Lung (tissue), 12 donors: ENCODE data around the gene SH3PXD2B. TPM values are rescaled to one million over a fixed set of nuclear protein-coding genes. Genes with fewer than 3 reads are reported as not detected.

Experiments
- ATAC-seq: fragments of 200-7000 bp; cut with Tn5 transposase; one replicate; pipeline ENCODE4 v1.9.1; 2020; ENCODE audit warnings: moderate number of reproducible peaks; ENCODE audit not compliant: insufficient read depth, low FRiP score
- DNase-seq, 3 donors: peaks; one replicate each; pipeline ENCODE4 v3.0.0-alpha.2; 2013 to 2017
- H3K27ac ChIP-seq, 2 donors: one replicate each; pipeline ENCODE4 v1.5.1; 2013; ENCODE audit warnings: mild to moderate bottlenecking in 2 of 2, moderate library complexity in 2 of 2, control low read depth in 1 of 2, inconsistent platforms in 1 of 2, low read depth in 1 of 2, low read length in 1 of 2
- H3K27me3 ChIP-seq, 3 donors: one replicate each; pipeline ENCODE4 v1.5.1; 2013; ENCODE audit warnings: low read length in 2 of 3; ENCODE audit not compliant: control insufficient read depth in 3 of 3, insufficient read depth in 3 of 3
- H3K36me3 ChIP-seq, 4 donors: one replicate each; pipeline ENCODE4 v1.5.1; 2013; ENCODE audit warnings: low read length in 4 of 4, mild to moderate bottlenecking in 1 of 4, moderate library complexity in 1 of 4; ENCODE audit not compliant: control insufficient read depth in 4 of 4, insufficient read depth in 4 of 4
- H3K4me1 ChIP-seq, 5 donors: one replicate each; pipeline ENCODE4 v1.5.1; 2013; ENCODE audit warnings: low read length in 5 of 5, mild to moderate bottlenecking in 2 of 5, moderate library complexity in 1 of 5; ENCODE audit not compliant: control insufficient read depth in 5 of 5, insufficient read depth in 5 of 5
- H3K4me3 ChIP-seq: one replicate; pipeline ENCODE4 v1.5.1; 2013; ENCODE audit warnings: mild to moderate bottlenecking, control low read depth, moderate library complexity
- H3K9ac ChIP-seq, 2 donors: one replicate each; pipeline ENCODE4 v1.5.1; 2013; ENCODE audit warnings: low read length in 2 of 2, control low read depth in 1 of 2; ENCODE audit not compliant: insufficient read depth in 1 of 2
- H3K9me3 ChIP-seq, 4 donors: one replicate each; pipeline ENCODE4 v1.5.1; 2013; ENCODE audit warnings: low read length in 3 of 4, mild to moderate bottlenecking in 1 of 4, moderate library complexity in 1 of 4; ENCODE audit not compliant: control insufficient read depth in 4 of 4, insufficient read depth in 3 of 4
- WGBS, 2 donors: extraction: QIAGEN DNeasy Blood & Tissue Kit; methylation state at CpG; one replicate each; pipeline ENCODE4 v1.1.7; 2013; 5-methylcytosine and 5-hydroxymethylcytosine counted together
- polyA plus RNA-seq, 2 donors: library from polyadenylated mRNA; stranded (reverse); fragments of 200-250 nt; gene quantifications; one replicate each; pipeline ENCODE4 v1.2.1, GENCODE V29; 2013
- total RNA-seq, 2 donors: library from RNA; depleted of rRNA in 1 of 2; stranded (reverse); fragments of >200 nt in 1 of 2; gene quantifications; one replicate each; pipeline ENCODE4 v1.2.1, GENCODE V29; 2014 to 2021
- TF ChIP-seq, protein P1 (sequence below): IDR thresholded peaks from 2 replicates; pipeline ENCODE4 v1.5.1; 2012; ENCODE audit warnings: mild to moderate bottlenecking; ENCODE audit errors: control extremely low read depth, extremely low read depth
- donor health status: control.
- donor health status: control.
- donor health status: Bipolar disorder and iron deficiency.
- donor health status: healthy.
- donor health status: DM: yes; HTN: yes; CAD: no.

SH3PXD2B gene
- total and polyA plus RNA-seq, 4 donors: 8.0 to 56.0 (median 21.4) TPM

DNA sequence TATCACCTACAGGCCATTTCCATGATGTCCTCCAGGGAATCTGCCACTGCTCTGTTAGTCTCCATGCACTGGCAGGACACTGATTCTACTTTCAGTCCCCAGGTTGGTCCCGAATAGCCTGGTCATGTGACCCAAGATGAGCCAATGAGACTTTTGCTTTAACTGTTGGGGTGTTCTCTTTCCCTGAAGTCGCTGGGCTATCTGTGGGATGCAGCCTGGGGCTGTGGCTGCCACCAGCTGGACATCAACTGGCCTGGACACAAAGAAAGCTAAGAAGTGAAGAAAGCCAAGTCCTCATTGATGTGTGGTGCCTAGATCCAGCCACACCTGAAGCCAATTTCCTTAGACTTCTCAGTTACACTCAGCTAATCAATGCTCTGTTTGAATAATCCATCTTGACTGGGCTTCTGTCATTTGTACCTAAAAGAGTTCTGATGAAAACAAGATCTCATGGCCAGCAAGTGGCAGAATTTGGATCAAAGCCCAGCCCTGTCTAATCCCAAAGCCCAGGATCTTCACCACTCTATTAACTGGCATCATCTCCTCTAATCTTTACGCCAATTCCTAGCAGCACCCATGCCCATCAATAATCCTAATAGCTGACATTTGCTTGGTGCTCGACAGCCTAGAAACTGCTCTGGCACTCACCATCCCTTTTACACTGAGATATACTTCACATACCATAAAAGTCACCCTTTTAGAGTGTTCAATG lies 37.0 kb downstream of the SH3PXD2B start:
- 84 to 87% methylated on average over 4 of the region's 4 CpGs for WGBS, 2 donors
- Histone ChIP-seq H3K9ac (peak overlapping the region in 1 of 2 donors; percentile 71), H3K4me3 (no peak overlapping the region), H3K27me3 (no peaks in the 10 kb centered on the region), H3K27ac (no peak overlapping the region), H3K4me1 (peaks cover 0 to 65% (median 30%) of the 10 kb centered on the region in 5 donors), H3K9me3 (no peaks in the 10 kb centered on the region), H3K36me3 (peaks cover 0 to 7% (median 3%) of the 10 kb centered on the region in 4 donors)
- TF ChIP-seq, protein P1, sequence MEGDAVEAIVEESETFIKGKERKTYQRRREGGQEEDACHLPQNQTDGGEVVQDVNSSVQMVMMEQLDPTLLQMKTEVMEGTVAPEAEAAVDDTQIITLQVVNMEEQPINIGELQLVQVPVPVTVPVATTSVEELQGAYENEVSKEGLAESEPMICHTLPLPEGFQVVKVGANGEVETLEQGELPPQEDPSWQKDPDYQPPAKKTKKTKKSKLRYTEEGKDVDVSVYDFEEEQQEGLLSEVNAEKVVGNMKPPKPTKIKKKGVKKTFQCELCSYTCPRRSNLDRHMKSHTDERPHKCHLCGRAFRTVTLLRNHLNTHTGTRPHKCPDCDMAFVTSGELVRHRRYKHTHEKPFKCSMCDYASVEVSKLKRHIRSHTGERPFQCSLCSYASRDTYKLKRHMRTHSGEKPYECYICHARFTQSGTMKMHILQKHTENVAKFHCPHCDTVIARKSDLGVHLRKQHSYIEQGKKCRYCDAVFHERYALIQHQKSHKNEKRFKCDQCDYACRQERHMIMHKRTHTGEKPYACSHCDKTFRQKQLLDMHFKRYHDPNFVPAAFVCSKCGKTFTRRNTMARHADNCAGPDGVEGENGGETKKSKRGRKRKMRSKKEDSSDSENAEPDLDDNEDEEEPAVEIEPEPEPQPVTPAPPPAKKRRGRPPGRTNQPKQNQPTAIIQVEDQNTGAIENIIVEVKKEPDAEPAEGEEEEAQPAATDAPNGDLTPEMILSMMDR: no peak
- DNase-seq: no peak
- ATAC-seq: no peak

DNA sequence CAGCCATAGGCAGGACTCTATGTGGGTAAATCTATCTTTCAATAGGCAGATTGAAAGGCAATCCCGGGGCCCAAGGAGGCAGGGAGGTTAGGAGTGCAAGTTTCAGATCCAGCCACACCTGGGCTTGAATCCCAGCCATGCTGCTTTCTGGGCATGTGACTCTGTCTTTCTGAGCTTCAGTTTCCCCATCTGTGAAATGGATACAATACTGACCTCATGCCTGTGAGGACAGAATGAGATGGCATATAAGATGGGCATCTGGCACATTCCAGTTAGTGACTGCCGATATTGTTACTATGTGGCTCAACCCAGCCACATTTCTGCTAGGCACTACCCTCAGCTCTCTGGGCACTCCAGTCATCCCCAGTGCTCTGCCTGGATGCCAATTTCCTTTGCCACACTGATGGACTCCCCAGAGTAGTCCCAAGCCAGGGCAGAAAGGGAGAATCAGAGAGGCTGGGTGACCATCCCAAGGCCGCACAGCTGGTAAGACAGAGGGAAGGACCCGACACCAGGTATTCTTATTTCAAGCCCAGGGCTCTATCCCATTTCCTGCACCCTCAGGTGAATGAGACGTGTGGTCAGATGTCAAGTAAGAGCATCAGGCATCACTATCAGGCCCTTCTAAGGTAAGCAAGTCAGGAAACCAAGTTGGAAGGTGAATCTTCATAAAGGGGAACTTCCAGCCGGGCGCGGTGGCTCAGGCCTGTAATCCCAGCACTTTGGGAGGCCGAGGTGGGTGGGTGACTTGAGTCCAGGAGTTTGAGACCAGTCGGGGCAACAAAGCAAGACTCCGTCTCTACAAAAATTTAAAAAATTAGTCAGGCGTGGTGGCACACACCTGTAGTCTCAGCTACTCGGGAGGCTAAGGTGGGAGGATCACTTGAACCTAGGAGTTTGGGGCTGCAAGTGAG lies 38.7 kb downstream of the SH3PXD2B start:
- Histone ChIP-seq H3K9ac (no peak overlapping the region), H3K4me1 (peaks cover 0 to 73% (median 29%) of the 10 kb centered on the region in 5 donors), H3K27me3 (no peaks in the 10 kb centered on the region), H3K4me3 (no peak overlapping the region), H3K27ac (peak overlapping the region in 1 of 2 donors; percentile 32), H3K9me3 (no peaks in the 10 kb centered on the region), H3K36me3 (peaks cover 0 to 8% (median 2%) of the 10 kb centered on the region in 4 donors)
- DNase-seq: no peak
- WGBS, 2 donors: 93 to 97% methylated on average over 13 of the region's 13 CpGs
- TF ChIP-seq, protein P1: no peak
- no peak for ATAC-seq

DNA sequence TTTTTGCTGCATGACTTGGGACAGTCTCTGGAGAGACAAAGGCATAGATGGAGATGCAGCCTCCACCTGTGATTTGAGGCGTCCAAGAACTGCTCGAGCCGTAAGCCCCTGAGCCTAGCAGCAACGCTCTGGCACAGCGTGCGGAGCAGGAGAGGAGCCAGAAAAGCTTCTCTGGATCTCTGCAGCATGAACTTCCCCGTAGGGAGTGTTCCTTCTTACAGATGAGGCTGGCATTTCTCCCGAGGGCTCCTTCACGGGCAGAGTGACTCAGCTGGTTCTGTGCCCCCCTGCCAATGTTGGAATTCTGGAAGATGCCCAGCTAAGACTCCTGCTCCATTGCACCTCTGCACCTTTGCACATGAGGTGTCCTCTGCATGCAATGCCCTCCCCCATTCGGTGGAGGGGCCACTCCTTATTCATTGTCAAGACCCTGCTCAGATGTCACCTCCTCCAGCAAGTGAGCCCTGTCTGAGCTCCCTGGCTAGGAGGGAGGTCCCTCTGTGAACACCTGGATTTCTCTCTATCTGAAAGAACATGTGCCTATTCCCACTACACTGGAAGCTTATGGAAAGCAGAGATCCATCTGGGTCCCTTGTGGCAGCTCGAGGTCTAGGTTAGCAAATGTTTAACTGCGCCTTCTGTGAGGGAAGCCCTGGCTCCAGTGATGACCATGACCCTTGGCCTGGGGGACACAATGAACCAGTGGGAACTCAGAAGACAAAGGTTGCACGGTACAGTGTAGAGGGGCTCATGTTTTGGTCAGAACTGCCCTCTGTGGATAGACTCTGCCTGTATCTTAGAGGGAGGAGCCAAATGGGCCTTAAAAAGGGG lies 39.6 kb downstream of the SH3PXD2B start:
- Histone ChIP-seq H3K27ac (peak overlapping the region in 1 of 2 donors; percentile 32), H3K4me3 (no peak overlapping the region), H3K4me1 (peaks cover 0 to 64% (median 26%) of the 10 kb centered on the region in 5 donors), H3K9me3 (no peaks in the 10 kb centered on the region), H3K9ac (no peak overlapping the region), H3K27me3 (no peaks in the 10 kb centered on the region), H3K36me3 (peaks cover 0 to 14% (median 2%) of the 10 kb centered on the region in 4 donors)
- TF ChIP-seq, protein P1: no peak
- no peak for DNase-seq
- no peak for ATAC-seq
- WGBS, 2 donors: 67 to 68% methylated on average over 13 of the region's 13 CpGs
